HCT116 (cell line): Measurements from ENCODE around the gene OR5B17. TPM values are rescaled to one million over a fixed set of nuclear protein-coding genes. Genes with fewer than 3 reads are reported as not detected.
"Not testable (repeated sequence)": the region's sequence is repeated elsewhere in the genome, so short reads cannot be mapped to it uniquely, and the experiment has no call there.

Experiments
- ATAC-seq: fragments of 200-7000 bp; cut with Tn5 transposase; 2 replicates; pipeline ENCODE4 v1.9.1; 2020; ENCODE audit warnings: mild to moderate bottlenecking, moderate library complexity
- BruUV-seq: library from RNA; stranded (reverse); fragments of 400-500 nt; replicated peaks from 2 replicates; lab custom pipeline; 2021; lab: Mats Ljungman, UMichigan
- CTCF ChIA-PET: fragments of 300-600 bp; sonication (Branson Sonifier 250); formaldehyde crosslinking; loops from one replicate; lab custom pipeline; 2021; ENCODE audit warnings: antibody characterized with exemption; lab: Charles Lee
- POLR2A ChIA-PET: fragments of 300-600, 350-600 bp; sonication (Branson Sonifier 250); formaldehyde crosslinking; loops from one replicate; lab custom pipeline; 2021; ENCODE audit warnings: antibody characterized with exemption; lab: Charles Lee
- RAD21 ChIA-PET, 2 experiments: fragments of 300-600 bp; sonication (Branson Sonifier 250); formaldehyde crosslinking; loops; one replicate each; lab custom pipeline; 2023; ENCODE audit warnings: low total read pairs in 2 of 2; ENCODE audit not compliant: uncharacterized antibody in 2 of 2, unreplicated experiment in 2 of 2, low non-redundant PET in 1 of 2; lab: Charles Lee
- DNase-seq: peaks from one replicate; pipeline ENCODE4 v3.0.0-alpha.2; 2010; ENCODE audit warnings: low read depth, low spot score
- H2AFZ ChIP-seq: fragments of 200-600 bp; shearing (Covaris generic), sonication (generic); 2 replicates; pipeline ENCODE4 v1.6.1; 2017; ENCODE audit warnings: low read depth, mixed run types, mixed read lengths, antibody characterized with exemption, low read length; ENCODE audit not compliant: poor library complexity, severe bottlenecking
- H3K27ac ChIP-seq: 2 replicates; pipeline ENCODE4 v1.5.1; 2012; ENCODE audit warnings: low read depth, low read length
- H3K27me3 ChIP-seq: fragments of 200-600 bp; sonication (generic); 2 replicates; pipeline ENCODE4 v1.6.1; 2016; ENCODE audit warnings: mixed run types, low read length, mixed read lengths; ENCODE audit not compliant: insufficient read depth
- H3K36me3 ChIP-seq, 2 experiments: fragments of 200-500 bp in 1 of 2; fragments of 200-600 bp in 1 of 2; sonication (Bioruptor generic) in 1 of 2; sonication (generic) in 1 of 2; 2 replicates each; pipeline versions ENCODE4 v1.5.1 to v1.6.1; 2014 to 2016; ENCODE audit warnings: low read length in 2 of 2, inconsistent platforms in 1 of 2, mixed read lengths in 1 of 2, mixed run types in 1 of 2; ENCODE audit not compliant: insufficient read depth in 2 of 2, control insufficient read depth in 1 of 2
- H3K4me1 ChIP-seq, 2 experiments: fragments of 200-600 bp in 1 of 2; sonication (generic) in 1 of 2; 2 replicates each; pipeline versions ENCODE4 v1.5.1 to v1.6.1; 2012 to 2017; ENCODE audit warnings: low read length in 2 of 2, inconsistent platforms in 1 of 2, mild to moderate bottlenecking in 1 of 2, mixed read lengths in 1 of 2, mixed run types in 1 of 2, moderate library complexity in 1 of 2; ENCODE audit not compliant: insufficient read depth in 2 of 2, control insufficient read depth in 1 of 2
- H3K4me2 ChIP-seq: fragments of 200-600 bp; sonication (generic); 2 replicates; pipeline ENCODE4 v1.6.1; 2017; ENCODE audit warnings: mixed run types, low read length, mixed read lengths
- H3K4me3 ChIP-seq, 2 experiments: fragments of 200-600 bp in 1 of 2; sonication (generic) in 1 of 2; replicated peaks in 1 of 2; 2 replicates each; pipeline ENCODE4 v1.5.1; 2011 to 2016; ENCODE audit warnings: low read length in 2 of 2, control low read depth in 1 of 2, low read depth in 1 of 2, mild to moderate bottlenecking in 1 of 2, mixed read lengths in 1 of 2, mixed run types in 1 of 2
- H3K79me2 ChIP-seq: fragments of 200-600 bp; sonication (generic); 2 replicates; pipeline ENCODE4 v1.6.1; 2017; ENCODE audit warnings: mild to moderate bottlenecking, mixed run types, low read length, moderate library complexity, mixed read lengths; ENCODE audit not compliant: insufficient read depth
- H3K9ac ChIP-seq: fragments of 200-600 bp; sonication (generic); 2 replicates; pipeline ENCODE4 v1.6.1; 2016; ENCODE audit warnings: low read length, mixed read lengths
- H3K9me2 ChIP-seq: fragments of 200-600 bp; sonication (generic), shearing (Covaris generic); 2 replicates; pipeline ENCODE4 v1.6.1; 2017; ENCODE audit warnings: mixed run types, mild to moderate bottlenecking, moderate library complexity; ENCODE audit not compliant: insufficient read depth
- H3K9me3 ChIP-seq, 2 experiments: fragments of 200-500 bp in 1 of 2; fragments of 200-600 bp in 1 of 2; sonication (Bioruptor generic) in 1 of 2; sonication (generic) in 1 of 2; 2 replicates each; pipeline ENCODE4 v1.6.1; 2014 to 2017; ENCODE audit warnings: low read length in 2 of 2, mixed read lengths in 2 of 2, inconsistent platforms in 1 of 2, low read depth in 1 of 2, mild to moderate bottlenecking in 1 of 2, mixed run types in 1 of 2, moderate library complexity in 1 of 2; ENCODE audit not compliant: control insufficient read depth in 1 of 2, insufficient read depth in 1 of 2
- H4K20me1 ChIP-seq: fragments of 200-600 bp; sonication (generic), shearing (Covaris generic); 2 replicates; pipeline ENCODE4 v1.6.1; 2017; ENCODE audit warnings: mixed run types, mild to moderate bottlenecking, moderate library complexity; ENCODE audit not compliant: insufficient read depth
- CEBPB ChIP-seq: IDR thresholded peaks from 2 replicates; pipeline ENCODE4 v1.6.1; 2012; ENCODE audit warnings: low read depth
- JUND ChIP-seq: IDR thresholded peaks from 2 replicates; pipeline ENCODE4 v1.6.1; 2012
- POLR2AphosphoS5 ChIP-seq: IDR thresholded peaks from 2 replicates; pipeline ENCODE4 v1.6.1; 2011; ENCODE audit warnings: mild to moderate bottlenecking, low read depth, low read length, moderate library complexity
- SP1 ChIP-seq: IDR thresholded peaks from 2 replicates; pipeline ENCODE4 v1.6.1; 2012; ENCODE audit warnings: low read depth
- TCF7L2 ChIP-seq: IDR thresholded peaks from 2 replicates; pipeline ENCODE4 v1.7.0; 2011; ENCODE audit warnings: borderline replicate concordance, inconsistent platforms; ENCODE audit not compliant: insufficient read depth, insufficient read length; ENCODE audit errors: extremely low read depth
- YY1 ChIP-seq: IDR thresholded peaks from 2 replicates; pipeline ENCODE4 v1.6.1; 2011; ENCODE audit warnings: low read length, low read depth, moderate library complexity, mild to moderate bottlenecking; ENCODE audit not compliant: insufficient replicate concordance; ENCODE audit errors: extremely low read depth
- intact Hi-C: fragments of 100-400 bp; cut with micrococcal nuclease; formaldehyde crosslinking; loops from 2 replicates; pipeline ENCODE4 v1.10.0; 2022
- total RNA-seq: library from RNA; stranded (reverse); gene quantifications from one replicate; pipeline ENCODE4 v1.2.1, GENCODE V29; 2021; ENCODE audit not compliant: unreplicated experiment

OR5B17 gene
- total RNA-seq, 1 experiment from 2014 or later, result not detected

DNA sequence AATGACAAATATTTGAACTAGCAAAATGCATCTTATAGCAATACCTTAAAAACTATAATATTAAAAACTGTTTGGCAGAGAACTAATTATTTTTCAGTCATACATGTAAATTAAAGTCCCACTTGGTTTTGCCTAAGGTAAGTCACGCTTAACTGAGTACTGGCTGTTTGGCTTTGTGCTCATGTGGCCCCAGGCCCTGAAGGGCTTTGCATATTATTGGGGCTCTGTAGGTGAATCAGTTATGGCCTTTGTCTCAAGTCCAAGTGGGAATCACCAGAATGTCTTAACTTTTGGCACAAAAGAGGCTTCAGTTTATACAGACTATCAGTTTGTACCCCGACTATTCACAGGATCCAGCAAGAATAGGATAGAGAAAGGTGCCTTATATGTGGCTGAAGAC lies 40.8 kb upstream of the OR5B17 start:
- RAD21 ChIA-PET, H3K9ac ChIP-seq, H3K4me1 ChIP-seq, H3K4me2 ChIP-seq, H3K36me3 ChIP-seq, H2AFZ ChIP-seq, H3K27me3 ChIP-seq, H3K9me2 ChIP-seq, H4K20me1 ChIP-seq, H3K27ac ChIP-seq, BruUV-seq, H3K9me3 ChIP-seq, ATAC-seq, POLR2A ChIA-PET, H3K4me3 ChIP-seq, H3K79me2 ChIP-seq, DNase-seq, CTCF ChIA-PET, intact Hi-C loops: not testable (repeated sequence)

DNA sequence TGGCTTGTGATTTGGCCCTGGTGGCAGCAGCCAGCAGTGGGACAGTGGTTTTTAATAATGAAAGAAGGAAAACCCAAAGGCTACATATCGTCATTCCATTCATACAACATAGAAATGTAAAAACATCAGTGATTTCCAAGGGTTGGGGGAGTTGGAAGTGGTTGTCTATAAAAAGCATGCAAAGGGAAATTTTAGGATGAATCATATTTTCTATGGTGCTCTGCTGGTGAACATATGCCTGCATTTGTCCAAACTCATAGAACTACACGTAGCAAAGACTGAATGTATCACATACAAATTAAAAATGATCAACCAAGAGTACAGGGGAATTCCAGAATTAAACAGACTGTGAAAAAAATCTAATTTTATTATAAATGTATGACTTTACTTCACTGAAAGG lies 36.7 kb upstream of the OR5B17 start:
- no peaks in the 10 kb centered on the region for H3K9me3 ChIP-seq
- POLR2A ChIA-PET, result no interaction called here
- ATAC-seq (no peak), DNase-seq (no peak)
- RAD21 ChIA-PET, result no interaction called here
- no peak overlapping the region for H3K27ac ChIP-seq
- H3K79me2 ChIP-seq, result no peaks in the 10 kb centered on the region
- no peak for TF ChIP-seq TCF7L2
- no peak for TF ChIP-seq SP1
- no peak for TF ChIP-seq POLR2AphosphoS5
- TF ChIP-seq CEBPB, result no peak
- no peak for TF ChIP-seq JUND
- TF ChIP-seq YY1, result no peak
- H2AFZ ChIP-seq, result no peak overlapping the region
- no peaks in the 10 kb centered on the region for H3K27me3 ChIP-seq
- H3K4me1 ChIP-seq, result peaks cover 0 to 6% of the 10 kb centered on the region in 2 experiments; a peak in 1 of 4 replicates
- no peak overlapping the region for H3K9ac ChIP-seq
- H4K20me1 ChIP-seq, result no peaks in the 10 kb centered on the region
- H3K9me2 ChIP-seq, result no peaks in the 10 kb centered on the region
- intact Hi-C loops, result no loop called here
- no peaks in the 10 kb centered on the region for H3K36me3 ChIP-seq
- H3K4me3 ChIP-seq, result no peak overlapping the region
- H3K4me2 ChIP-seq, result no peak overlapping the region
- no TSS peak for BruUV-seq
- CTCF ChIA-PET, result no interaction called here
